NCI-H226 (cell line): ENCODE data around the gene ITGB5.
"Not testable (repeated sequence)": the region's sequence is repeated elsewhere in the genome, so short reads cannot be mapped to it uniquely, and the experiment has no call there.

ENCODE experiments used
- DNase-seq: peaks from one replicate; pipeline ENCODE4 v3.0.0-alpha.2; 2015

The ITGB5 gene

GRCh38 chr3:124812291-124813265 is 74.6 kb downstream of the ITGB5 start:
- DNase-seq, result no peak

GRCh38 chr3:124811436-124811835 is 75.7 kb downstream of the ITGB5 start:
- DNase-seq, result peak; percentile 54

GRCh38 chr3:124810970-124811369 is 76.2 kb downstream of the ITGB5 start:
- no peak for DNase-seq

GRCh38 chr3:124809039-124809438 is 78.1 kb downstream of the ITGB5 start:
- DNase-seq, result no peak

DNA sequence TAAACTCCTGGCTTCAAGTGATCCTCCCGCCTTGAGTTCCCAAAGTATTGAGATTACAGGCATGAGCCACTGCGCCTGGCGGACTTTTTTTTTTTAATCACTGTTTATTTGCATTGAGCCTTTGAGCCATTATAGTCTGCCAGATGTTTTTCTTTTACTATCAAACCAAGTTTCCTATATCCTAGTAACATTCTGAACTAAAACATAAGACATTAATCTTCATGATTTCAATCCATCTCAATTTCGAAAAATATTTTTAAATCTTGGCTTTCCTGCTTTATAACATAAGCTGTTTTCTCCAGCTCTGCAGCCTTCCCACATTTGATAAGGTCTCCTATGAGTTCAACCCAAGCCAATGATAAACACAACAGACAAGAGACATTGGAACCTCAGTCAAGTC is 81.5 kb downstream of the ITGB5 start:
- DNase-seq, result no peak

DNA sequence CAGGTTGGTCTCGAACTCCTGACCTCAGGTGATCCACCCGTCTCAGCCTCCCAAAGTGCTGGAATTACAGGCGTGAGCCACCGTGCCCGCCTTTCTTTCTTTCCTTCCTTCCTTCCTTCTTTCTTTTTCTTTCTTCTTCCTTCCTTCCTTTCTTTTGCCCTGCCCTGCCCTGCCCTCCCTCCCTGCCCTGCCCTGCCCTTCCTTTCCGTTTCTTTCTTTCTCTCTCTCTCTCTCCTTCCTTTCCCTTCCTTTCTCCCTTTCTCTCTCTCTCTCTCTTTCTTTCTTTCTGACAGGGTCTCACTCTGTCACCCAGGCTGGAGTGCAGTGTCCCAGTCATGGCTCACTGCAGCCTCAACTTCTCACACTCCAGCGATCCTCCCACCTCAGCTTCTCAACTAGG is 82.3 kb downstream of the ITGB5 start:
- DNase-seq, result no peak

- no peak for DNase-seq
These were observed 84.5 kb downstream of the ITGB5 start for GRCh38 chr3:124802702-124803101.

DNA sequence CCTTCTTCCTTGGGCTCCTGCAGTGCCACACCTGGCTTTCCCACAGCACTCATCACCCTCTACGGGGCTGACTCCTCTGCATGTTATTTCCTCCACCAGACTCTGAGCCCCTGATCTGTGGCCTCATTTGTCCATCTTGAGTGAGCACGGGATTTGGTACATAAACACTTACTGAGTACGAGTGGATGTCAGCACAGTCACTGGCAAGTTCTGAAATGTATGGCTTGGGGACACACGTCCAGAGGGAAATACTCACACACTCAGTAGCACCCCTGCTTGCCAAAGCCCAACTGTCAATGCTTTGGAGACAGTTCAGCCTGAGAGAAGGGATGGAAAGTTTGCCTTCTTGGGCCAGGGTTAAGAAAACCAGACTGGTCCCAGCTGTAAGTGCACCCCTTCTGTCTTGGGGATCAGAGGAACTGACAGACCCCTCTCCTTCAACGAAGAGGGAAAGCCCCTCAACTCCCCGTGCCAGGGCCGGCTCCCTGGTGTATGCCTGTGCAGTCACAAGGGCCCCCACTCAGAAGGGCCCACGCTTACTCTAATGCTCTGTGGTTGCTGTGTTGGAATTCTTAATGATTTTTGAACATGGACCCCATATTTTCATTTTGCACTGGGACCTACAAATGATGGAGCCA is 85.0 kb downstream of the ITGB5 start:
- no peak for DNase-seq

DNA sequence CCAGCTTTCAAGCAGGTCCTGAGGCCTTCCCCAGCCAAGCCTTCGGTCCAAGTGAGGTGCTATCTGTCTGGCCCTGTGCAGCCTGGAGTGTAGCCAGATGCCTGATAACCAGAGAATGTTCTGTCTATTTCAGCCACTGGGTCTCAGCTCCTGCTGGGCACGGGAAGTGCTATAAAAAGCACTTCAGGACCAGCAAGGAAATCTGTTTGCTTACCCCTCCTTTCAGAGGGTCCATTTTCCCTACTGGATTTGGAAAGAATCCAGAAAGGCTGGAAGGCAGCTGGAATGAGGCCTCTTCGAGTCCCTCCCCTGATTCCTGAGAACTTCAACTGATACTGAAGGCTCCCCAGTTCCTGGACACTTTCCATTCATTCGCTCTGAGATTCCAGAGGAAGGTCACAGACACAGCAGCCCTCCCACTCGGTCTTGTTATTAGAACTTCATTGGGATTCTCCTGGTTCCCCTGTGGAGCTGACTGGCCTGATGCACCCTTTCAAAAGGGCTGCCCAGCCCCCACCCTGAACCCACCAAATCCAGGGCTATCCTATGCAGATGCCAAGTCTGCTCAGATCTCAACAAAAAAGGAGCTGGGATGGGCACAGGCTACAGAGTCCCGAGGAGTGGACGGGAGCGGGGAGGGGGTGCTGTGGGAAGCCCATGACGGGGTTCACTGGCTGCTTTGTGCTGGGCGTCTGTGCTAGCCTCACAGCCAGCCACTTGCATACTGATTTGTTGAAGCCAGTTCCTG is 86.5 kb downstream of the ITGB5 start:
- DNase-seq, result peak; percentile 58

DNA sequence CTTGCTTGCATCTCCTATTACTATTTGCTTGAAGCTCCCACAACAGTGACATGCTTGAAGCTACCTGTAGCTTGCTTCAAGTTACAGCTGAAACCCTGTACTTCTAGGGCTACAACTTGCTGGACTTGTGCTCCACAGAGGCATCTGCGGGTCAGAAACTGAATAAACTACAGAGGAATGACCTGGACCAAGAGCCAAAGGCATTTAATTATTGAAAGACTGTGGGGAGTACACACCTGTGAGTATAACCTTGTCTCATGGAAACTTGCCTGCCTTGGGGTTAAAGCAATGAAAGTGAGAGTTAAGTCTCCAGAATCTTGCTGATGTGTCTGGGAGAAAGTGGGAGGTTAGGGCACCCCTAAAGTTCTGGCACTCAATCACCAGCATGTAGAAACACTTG is 87.1 kb downstream of the ITGB5 start:
- no peak for DNase-seq

DNA sequence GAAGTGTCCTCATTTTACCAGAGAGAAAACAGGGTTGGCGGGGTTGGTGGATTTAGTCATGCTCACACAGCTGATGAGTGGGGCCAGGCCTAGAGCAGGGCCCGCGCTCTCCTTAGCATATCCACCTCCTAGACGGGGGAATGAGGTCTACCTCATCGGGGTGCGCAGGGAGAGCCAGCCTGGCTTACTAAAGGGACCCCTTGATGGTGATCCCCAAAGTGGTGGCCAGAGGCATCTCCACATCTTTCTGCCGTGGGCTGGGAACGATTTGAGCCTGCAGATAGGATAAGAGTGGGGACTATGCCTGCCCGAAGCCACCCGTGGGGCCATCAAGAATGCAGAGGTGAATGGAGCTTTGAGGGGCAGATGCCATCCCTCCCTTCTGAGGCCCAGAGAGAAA is 87.5 kb downstream of the ITGB5 start:
- DNase-seq, result no peak

- DNase-seq, result no peak
These were observed 89.7 kb downstream of the ITGB5 start for GRCh38 chr3:124797426-124797945.

GRCh38 chr3:124796477-124796876 is 90.7 kb downstream of the ITGB5 start:
- DNase-seq, result no peak

DNA sequence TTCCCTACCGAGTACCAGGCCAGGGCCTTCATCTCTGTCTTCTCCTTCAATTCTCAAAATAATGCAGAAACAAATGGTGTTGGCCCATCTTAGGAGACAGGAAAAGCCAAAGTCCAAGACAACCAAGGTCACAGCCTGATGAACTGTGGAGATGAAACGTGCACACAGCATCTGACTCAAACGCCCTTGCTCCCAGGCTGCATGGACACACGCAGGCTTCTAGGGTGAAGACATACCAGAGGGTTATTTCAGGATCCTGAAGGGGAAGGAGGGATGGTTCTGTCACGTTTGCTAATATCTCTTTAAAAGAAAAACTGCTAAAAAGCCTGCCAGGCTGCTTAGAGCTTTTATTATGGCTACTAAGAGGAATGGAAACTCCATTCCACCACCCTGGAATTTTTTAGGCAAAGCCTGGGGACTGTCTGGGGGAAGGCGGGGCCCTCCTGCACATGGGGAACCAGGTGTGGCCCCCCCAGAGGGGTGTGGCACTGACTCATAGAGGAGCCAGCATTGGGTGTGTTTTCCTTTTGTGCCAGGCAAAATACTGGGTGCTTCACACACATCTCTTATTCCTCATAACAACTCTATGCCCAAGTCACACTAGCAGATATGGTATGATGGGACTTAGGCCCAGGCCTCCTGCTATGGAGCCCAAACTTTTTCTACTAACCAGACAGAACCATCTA is 94.0 kb downstream of the ITGB5 start:
- DNase-seq, result no peak

- no peak for DNase-seq
These were observed 94.7 kb downstream of the ITGB5 start for GRCh38 chr3:124792341-124793040.

DNA sequence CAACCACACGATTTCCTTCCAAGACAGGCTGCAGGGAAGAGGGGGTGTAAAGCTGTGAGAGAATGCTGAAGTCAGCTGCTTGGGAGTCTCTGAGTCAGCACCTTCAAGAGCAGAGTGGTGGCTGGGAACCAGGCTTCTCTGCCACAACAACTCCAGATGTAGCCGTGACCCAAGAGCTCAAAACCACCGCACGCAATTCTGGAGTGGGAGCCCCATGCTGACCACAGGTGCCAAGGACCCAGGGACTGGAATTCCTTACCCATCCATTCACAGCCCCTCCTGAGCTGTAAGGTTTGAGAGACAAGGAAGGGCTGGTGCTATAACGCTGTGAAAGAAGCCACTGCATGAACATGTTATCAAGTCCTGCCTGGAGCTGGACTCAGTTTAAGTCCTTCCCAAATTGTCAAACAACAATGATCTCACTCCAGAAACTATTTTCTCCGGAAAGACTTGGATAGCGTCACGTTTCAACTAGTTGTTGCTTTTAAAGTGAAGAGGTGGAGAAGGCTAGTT is 95.5 kb downstream of the ITGB5 start:
- no peak for DNase-seq

GRCh38 chr3:124791142-124791541 is 96.0 kb downstream of the ITGB5 start:
- DNase-seq, result no peak

- not testable (repeated sequence) for DNase-seq
These were observed 98.1 kb downstream of the ITGB5 start for GRCh38 chr3:124789103-124789502.

- no peak for DNase-seq
These were observed 98.9 kb downstream of the ITGB5 start for GRCh38 chr3:124788254-124788745.

DNA sequence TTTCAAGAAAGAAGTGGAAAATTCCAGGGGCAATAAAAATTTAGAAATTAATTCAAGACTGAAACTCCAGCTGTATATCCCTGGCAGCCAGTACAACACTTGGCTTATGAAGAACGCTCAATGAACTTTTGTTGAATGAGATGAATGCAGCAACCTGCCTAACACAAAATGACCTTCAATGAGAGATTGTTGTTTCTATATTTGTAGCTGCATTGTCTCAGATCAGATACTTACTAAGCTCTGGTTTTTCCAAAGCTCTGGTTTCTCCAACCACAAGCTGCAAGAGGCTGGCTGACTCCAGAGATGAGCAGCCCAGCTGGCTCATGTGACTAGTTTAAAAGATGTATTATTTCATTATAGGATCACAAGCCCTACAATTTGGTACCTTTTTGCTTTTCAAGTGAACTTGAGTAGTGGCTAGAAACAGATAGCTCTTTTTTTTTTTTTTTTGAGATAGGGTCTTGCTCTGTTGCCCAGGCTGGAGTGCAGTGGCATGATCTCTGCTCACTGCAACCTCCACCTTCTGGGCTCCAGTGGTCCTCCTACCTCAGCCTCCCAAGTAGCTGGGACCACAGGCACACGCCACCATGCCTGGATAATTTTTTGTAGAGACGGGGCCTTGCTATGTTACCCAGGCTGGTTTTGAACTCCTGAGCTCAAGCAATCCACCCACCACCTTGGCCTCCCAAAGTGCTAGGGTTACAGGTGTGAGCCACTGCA is 99.5 kb downstream of the ITGB5 start:
- DNase-seq, result no peak
